Left colon (tissue), 2 donors: Measurements from ENCODE around the gene COL23A1. TPM values are rescaled to one million over a fixed set of nuclear protein-coding genes. Genes with fewer than 3 reads are reported as not detected.
"Not testable (repeated sequence)": the region's sequence is repeated elsewhere in the genome, so short reads cannot be mapped to it uniquely, and the experiment has no call there.

Source experiments
- ATAC-seq: fragments of 200-7000 bp; cut with Tn5 transposase; one replicate; pipeline ENCODE4 v1.9.1; 2020; ENCODE audit warnings: mild to moderate bottlenecking, moderate library complexity
- DNase-seq, 2 donors: peaks; one replicate each; pipeline ENCODE4 v3.0.0-alpha.2; 2020
- intact Hi-C, 2 donors: fragments of 100-400 bp; cut with DNase I in 1 of 2; cut with micrococcal nuclease in 1 of 2; formaldehyde crosslinking; loops; one replicate each; pipeline versions ENCODE4 v1.11.2 to v1.14.0; 2022; cut with DNase I, micrococcal nuclease
- total RNA-seq, 2 donors: library from RNA; stranded (reverse); fragmentation: NEBNext Ultra II Directional; extraction: Animal tissue kit (Norgen Biotek cat#: 25700); gene quantifications; one replicate each; pipeline ENCODE4 v1.2.1, GENCODE V29; 2021
- donor health status: DM: no; HTN: no; CAD: no.
- donor health status: DM: yes; HTN: yes; CAD: no.

Gene COL23A1
- total RNA-seq, 2 donors from 2014 or later, result 0.09 to 0.73 TPM

DNA sequence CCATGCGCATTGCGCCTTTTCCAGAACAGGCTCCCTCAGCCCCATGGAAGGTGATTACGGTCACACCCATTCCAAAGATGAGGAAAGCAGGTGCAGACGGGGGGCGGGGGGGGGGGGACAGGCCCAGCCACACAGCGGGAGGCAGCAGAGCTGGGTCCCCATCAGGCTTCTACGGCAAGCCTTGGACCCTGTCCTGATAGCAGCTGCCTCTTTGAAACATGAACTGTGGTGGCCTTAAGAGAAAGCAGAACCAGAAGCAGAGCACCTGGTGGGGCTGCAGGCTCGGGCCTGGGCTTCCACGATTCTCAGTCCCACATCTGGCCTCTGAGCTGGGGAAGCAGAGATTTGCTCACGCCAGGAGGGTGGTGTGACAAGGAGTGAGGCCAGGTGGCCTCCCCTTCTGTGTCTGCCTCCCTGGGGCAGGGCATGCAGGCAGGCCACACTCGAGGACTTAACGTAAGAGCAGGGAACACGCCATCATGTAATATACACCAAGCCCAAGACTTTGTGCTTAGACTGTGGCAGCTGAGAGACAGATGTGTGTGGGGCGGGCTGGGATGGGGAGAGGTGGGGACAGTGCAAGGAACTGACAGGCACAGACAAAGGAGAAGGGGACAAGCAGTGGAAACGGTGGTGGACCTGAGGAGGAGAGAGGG, 343.4 kb downstream of the COL23A1 start:
- DNase-seq (no peak), ATAC-seq (no peak)
- intact Hi-C loops, result no loop called here

DNA sequence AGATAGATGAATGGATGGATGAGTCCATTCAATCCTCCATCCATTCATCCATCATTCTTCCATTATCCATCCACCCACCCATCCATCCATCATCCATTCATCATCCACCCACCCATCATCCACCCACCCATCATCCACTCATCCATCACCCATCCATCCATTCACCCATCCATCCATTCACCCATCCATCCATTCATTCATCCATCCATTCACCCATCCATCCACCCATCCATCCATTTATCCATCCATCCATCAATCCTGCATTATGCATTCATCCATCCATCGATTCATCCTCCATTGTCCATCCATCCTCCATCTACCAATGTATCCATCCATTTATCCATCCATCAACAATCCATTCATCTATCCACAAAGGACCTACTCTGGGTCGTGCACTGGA, 344.8 kb downstream of the COL23A1 start:
- ATAC-seq (no peak), DNase-seq (no peak)
- intact Hi-C loops, result no loop called here

DNA sequence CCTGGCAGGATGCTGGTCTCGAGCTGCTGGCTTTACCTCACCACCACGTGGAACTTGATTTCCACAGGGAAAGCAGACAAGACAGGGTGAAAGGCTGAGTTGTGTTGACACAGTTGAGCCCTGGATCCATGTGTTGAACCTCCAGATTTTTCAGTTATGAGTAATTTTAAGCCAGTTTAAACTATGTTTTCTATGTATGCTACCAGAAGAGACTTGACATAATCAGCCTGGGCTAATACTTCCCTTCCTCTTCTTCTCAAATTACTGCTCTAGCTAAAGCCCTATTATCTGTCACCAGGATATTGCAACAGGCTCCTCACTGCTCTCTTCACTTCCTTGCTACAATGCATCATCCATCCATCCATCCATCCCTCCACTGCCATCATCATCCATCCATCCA, 345.6 kb downstream of the COL23A1 start:
- DNase-seq (no peak), ATAC-seq (no peak)
- intact Hi-C loops, result no loop called here

DNA sequence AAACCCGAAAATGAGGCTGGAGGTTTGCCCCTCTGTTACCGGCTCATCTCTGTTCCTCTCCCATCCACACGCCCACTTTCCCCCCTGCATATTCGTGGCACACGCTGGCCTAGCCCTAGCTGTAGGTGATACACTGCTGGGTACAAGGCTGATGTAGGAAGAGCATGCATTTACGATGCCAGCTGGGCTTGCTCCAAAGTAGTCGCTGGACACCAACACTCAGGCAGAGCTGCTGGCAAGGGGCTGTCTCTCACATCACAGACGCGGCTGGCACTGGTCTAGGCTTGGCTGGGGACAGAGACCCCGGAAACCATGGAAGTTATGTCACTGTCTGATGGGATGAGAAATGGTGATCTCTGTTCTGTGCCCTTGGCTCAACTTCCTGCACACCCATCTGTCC, 347.8 kb downstream of the COL23A1 start:
- DNase-seq, result no peak
- intact Hi-C loops, result no loop called here
- ATAC-seq, result no peak

DNA sequence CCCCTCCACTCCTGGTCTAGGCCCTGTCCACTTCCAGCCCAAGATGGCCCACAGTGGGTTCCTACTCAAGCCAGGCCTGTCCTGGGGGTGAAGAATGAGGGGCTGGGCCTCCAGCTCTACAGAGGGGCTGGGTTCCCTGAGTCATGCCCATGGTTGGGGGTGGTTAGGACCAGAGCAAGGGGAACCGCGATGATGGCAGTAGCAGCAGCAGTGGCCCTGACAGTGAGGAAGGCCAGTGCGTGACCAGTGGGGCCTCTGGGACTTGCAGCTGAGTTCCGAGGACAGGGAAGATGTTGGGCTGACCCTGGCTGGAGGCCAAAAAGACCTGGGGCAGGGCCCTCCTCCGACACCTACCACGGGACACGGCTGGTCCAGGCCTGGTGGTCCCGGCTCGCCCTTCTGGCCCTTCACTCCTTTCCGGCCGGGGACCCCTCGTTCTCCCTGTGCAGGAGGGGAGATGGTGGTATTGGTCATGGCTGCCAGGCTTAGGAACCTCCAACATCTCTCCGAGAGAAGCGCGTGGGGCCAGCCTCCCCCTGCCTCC, 348.4 kb downstream of the COL23A1 start:
- intact Hi-C loops, result no loop called here
- DNase-seq (no peak), ATAC-seq (no peak)

DNA sequence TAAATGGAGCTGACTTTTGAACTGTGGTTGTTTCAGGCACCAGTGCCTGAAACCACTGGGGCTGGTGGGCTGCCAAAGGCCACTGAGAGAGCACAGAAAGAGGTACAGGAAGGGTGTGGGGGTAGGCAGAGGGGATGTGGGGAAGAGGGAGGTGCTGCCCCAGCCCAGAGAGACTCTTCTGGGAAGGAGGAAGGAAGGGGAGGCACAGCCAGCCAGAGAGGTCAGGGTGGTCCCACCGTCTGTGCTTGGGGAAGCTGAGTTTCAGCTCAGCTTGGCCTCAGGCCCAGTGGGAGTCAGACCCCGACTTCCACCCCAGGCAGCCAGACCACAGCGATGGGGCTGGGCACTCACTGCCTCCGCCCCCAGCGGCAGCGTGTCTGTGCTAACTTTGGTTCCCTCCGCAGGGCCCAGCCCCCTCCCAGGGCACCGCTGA, 348.9 kb downstream of the COL23A1 start:
- no peak for ATAC-seq
- no peak for DNase-seq
- intact Hi-C loops, result no loop called here

DNA sequence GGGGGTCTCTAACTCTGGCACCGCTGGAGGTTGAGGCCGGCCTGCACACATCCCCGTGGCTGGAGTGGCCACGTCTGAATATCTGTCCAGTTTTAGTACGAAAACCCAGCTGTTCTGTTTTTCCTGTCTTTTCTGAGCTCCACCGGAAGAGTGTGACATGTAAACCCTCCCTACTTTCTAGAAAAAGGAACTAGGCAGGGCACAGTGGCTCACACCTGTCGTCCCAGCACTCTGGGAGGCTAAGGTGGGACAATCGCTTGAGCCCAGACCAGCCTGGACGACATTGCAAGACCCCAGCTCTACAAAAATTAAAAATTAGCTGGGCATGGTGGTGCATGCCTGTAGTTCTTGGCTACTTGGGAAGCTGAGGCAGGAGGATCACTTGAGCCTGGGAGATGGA, 349.4 kb downstream of the COL23A1 start:
- intact Hi-C loops, result no loop called here
- DNase-seq (no peak), ATAC-seq (no peak)

DNA sequence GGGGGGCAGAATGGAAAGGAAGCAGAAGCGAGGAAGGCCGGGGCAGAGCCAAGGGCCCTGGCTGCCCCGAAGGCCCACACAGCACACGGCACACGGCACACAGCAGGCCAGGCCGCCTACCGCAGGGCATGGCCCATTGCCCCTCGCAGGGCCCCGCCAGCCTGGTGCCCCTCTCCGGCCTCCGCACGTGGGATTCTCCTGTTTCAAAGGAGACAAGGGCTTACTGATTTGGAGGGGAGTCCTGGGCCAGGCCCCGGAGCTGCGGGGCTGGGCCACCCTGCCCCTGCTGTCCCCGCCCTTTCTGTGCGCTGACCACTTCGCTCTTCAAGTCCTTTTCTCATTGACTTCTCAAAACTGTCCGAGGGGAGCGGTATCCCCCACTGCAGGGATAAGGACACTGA, 349.9 kb downstream of the COL23A1 start:
- ATAC-seq, result no peak
- intact Hi-C loops, result no loop called here
- DNase-seq, result no peak

DNA sequence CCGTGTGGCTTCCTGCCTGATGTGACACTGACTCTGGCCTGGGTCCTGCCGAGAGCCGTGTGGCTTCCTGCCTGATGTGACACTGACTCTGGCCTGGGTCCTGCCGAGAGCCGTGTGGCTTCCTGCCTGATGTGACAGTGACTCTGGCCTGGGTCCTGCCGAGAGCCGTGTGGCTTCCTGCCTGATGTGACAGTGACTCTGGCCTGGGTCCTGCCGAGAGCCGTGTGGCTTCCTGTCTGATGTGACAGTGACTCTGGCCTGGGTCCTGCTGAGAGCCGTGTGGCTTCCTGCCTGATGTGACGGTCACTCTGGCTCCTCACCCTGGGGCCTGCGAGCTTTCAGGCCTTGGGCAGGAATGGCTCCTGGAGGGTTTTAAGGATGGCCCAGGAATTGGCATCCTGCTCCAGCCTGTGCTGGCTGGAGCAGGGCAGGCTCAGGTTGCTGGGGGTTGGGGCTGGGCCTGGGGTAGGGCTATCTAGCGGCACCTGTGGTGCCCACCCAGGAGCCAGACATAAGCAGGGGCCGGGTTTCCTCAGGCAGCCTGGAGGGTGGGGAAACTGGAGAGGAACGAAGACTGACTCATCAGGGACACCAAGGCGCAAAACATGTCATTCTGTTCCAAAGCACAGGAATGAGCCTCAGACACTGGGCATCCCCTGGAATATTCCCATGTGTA, 350.4 kb downstream of the COL23A1 start:
- DNase-seq, result not testable (repeated sequence)

DNA sequence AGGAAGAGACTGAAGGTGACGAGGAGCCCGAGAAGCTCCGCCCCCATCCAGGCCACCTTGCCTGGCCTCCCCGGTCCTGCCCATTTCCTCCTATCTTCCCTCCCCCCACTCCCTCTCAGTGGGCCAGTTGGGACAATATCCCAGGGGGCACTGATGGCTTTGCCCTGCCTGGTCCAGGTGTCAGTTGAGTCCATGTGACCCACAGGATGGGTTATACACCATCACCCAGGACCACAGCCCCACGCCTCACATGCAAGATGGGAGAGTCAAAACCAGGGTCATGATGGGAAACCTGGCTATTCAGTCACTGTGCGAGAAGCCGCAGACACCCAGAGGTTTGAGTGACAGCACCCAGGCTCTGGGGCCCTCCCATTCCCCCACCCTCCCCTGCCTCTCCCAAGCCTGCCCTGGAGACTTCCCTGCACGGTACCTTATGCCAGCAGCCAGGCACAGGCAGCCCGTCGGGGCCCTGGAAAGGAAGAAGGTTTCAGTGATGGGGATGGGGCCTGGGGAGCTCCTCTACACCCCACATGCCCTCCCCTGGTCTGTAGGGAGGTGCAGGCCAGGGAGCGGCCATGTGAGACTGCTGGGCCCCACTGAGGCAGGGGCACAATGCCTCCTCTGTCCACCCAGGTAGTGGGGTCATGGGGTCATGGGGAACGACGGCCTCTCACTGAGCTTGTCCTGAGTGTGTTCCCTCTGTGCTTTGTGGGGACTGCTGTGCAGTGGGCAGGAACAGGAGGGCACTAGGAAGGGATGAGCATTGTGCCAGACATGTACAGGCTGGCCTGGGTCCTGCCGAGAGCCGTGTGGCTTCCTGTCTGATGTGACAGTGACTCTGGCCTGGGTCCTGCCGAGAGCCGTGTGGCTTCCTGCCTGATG, 351.2 kb downstream of the COL23A1 start:
- DNase-seq, result no peak

More for the DNA sequence above, 350.4 kb downstream of the COL23A1 start:
- ATAC-seq, intact Hi-C loops: not testable (repeated sequence)

DNA sequence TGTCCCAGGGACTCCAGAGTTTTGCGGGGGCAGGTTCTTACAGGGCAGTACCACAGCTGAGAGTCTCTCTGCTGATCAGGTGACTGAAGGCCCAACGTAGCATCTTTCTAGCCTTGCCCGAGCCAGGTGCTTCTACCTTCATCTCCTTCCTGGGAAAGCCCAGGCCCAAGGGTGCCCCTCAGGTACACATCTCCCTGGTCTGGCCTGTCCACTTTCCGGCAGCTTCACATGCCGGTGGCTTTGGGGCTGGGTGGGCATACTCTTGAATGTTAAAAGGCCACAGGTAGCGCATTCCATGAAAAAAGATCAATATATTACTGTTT, 351.9 kb downstream of the COL23A1 start:
- DNase-seq (no peak), ATAC-seq (no peak)
- intact Hi-C loops, result no loop called here

More for the DNA sequence above, 351.2 kb downstream of the COL23A1 start:
- intact Hi-C loops, result no loop called here
- no peak for ATAC-seq

DNA sequence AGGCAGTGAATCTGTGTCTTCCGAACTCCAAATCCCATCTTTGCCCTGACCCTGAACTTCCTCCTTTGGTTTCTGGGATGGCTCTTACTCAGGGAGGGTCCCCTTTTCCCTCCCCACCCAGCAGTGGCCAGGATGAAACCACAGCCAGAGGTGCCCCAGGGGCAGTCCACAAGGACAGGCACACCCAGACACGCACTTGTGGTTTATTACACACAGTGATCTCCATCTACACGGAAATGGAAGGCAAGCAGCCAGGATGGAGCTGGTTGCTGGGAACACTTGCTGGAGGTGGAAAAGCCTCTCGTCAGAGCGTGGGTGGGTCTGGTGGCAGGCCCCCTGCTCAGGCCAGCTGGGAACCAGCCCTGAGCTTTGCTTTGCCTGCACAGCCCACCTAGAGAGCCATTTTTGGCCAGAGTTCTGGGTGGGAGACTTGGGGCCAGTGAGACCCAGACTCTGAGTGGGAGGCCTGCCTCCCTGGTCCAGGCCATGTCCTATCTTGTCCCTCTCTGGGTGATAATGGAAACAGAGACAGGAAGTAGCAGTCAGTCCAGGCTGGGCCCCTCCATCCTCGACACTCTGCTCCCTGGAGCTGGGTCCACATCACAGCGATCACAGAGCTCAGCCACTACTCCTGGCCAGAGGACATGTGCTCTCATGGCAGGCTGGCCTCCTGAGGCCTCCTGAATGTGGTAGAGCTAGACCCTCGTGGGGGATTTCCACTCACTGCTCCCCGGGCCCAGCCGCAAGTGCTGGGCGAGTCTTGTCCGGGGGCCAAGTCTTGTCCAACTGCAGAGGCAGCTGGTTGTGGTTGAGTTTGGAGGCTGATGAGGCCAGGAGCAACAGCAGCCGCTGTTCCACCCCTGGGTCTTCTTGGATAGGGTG, 352.5 kb downstream of the COL23A1 start:
- intact Hi-C loops, result no loop called here
- DNase-seq, result peak; percentile 71 to 84

DNA sequence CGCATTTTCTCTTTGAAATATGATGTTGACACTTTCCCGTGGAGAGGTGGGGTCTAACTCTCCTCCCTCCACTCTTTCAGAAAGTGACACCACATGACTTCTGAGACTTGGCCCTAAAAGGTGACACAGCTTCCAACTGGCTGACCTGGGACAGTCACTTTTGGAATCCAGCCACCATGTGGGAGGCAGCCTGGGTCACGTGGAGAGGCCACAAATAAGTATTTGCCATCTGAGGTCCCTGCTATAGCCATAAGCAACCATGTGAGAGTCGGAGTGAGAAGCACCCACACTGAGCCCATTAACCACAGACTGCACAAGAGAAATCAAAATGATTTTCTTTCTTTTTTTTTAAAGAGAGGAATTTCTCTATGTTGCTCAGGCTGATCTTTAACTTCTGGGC, 353.5 kb downstream of the COL23A1 start:
- intact Hi-C loops, result no loop called here
- ATAC-seq, result peak; percentile 15
- peak in 1 of 2 donors; percentile 71 for DNase-seq

More for the DNA sequence above, 352.5 kb downstream of the COL23A1 start:
- ATAC-seq, result peak; percentile 75

DNA sequence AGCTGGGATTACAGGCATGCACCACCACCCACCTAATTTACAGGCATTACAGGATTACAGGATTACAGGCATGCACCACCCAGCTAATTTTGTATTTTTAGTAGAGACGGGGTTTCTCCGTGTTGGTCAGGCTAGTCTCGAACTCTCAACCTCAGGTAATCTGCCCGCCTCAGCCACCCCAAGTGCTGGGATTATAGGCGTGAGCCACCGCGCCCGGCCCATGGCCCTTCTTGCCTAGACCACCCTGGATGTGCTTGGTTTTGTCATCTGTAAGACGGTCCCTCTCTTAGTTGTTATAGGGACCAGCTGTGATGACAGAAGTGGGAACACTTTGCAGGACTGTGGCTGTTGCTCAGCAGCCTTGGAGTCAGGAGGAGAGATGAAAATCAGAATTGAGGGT, 354.1 kb downstream of the COL23A1 start:
- intact Hi-C loops, result no loop called here
- ATAC-seq (no peak), DNase-seq (no peak)

DNA sequence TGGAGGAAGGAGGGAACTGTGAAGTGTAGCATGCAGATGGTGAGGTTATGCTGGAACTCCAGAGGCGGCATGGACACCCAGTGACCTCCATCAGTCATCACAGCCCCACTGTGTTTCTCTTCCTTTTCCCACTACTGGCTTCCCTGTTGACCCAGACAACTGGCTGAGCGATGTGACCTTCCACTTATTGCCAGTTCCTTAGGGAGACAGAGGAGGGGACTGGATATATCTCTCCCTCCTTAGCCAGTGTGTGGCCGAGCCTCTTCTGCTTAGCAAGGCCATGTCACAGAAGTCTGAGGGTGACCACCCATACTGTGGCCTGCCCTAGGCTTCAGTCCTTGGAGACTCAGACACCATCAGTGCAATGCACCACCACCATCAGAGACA, 354.6 kb downstream of the COL23A1 start:
- intact Hi-C loops, result no loop called here
- ATAC-seq (no peak), DNase-seq (no peak)

DNA sequence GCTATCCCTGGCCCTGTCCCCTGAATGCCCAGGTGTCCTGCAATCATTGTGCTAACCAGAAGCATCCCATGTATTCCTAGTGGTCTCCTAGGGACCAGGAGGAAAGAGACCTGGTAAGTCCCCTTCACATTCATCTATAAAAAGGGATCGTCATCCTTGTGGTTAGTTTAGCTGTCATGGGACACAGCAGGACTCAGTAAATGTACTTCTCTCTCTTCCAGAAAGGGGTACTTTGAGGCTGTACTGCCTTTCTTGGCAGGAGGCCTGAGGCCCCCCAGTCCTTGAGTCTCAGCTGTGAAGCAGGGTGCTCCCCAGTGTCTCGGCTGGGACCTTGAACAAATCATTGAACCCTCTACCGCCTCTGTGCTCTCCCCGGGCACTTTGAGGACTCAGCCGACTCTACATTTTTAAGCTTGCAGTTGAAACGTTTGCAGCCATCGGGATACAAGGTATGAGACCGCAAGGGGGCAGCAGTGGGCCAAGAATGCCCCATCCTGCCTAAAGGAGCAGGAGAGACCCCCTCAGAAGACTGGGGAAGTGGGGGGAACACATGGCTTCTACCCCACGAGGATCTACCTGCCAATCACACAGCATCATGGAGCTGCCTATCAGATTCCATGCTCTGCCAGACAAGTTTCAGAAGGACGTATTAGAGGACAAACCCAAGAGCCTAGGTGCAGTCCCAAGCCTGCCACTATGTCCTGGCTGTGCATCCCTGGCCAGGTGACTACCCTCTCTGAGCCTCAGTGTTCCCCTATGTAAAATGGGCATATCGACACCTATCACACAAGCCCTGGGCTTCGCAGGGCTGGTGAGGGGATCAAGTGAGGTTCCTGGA, 355.2 kb downstream of the COL23A1 start:
- peak in 1 of 2 donors; percentile 93 for DNase-seq
- intact Hi-C loops, result no loop called here
- no peak for ATAC-seq

DNA sequence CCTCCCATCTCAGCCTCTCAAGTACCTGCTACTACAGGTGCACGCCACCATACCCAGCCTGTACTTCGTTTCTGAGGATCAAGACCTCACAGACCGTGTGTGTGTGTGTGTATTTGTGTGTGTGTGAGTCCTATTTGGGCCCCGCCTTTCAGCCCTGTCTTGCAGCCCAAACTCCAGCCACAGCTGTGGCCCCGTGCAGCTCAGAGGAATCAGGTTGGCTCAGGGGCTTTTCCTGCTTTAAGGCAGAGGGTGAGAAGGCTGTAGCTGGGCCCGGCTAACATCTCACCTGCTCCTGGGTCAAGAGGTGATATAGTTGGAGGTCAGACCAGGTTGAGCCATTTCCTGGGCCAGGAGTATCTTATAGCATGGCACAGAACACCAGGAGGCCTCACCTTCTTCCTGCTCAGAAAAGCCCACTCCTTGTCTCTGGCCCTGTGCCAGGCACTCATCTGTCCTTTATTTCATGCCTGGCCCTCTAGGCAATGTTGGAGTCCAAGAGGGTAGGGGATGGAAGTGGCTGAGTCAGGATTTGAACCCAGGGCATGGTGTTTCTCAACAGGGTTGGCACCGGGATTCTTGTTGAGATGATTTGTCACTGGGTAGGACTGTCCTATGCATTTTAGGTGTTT, 356.0 kb downstream of the COL23A1 start:
- intact Hi-C loops, result no loop called here
- DNase-seq, result no peak
- ATAC-seq, result no peak
